ENCODE measurements around the gene RANBP3.
"Not testable (repeated sequence)": the region's sequence is repeated elsewhere in the genome, so short reads cannot be mapped to it uniquely, and the experiment has no call there.

Gene RANBP3

GRCh38 chr19:6018786-6019185 is 40.8 kb upstream of the RANBP3 start:
- Histone ChIP-seq H3K36me3 (ENCODE audit: control insufficient read depth in 2 of 2, insufficient read depth in 2 of 2, low read length in 2 of 2) (peaks cover 22 to 23% of the 10 kb centered on the region in 2 donors), H3K4me1 (ENCODE audit: control insufficient read depth, insufficient read depth, low read length) (peaks cover 7% of the 10 kb centered on the region), H3K9ac (ENCODE audit: low read length in 2 of 2) (no peak overlapping the region), H3K27ac (ENCODE audit: low read length) (no peak overlapping the region), H3K4me3 (ENCODE audit: low read length in 2 of 2) (no peak overlapping the region), H3K9me3 (ENCODE audit: control insufficient read depth in 2 of 2, low read length in 2 of 2) (no peaks in the 10 kb centered on the region), H3K27me3 (ENCODE audit: control insufficient read depth in 1 of 2, insufficient read depth in 2 of 2, low read length in 2 of 2) (no peaks in the 10 kb centered on the region)

GRCh38 chr19:6017576-6017975 is 39.6 kb upstream of the RANBP3 start:
- Histone ChIP-seq H3K27ac (ENCODE audit: low read length) (no peak overlapping the region), H3K4me1 (ENCODE audit: control insufficient read depth, insufficient read depth, low read length) (peaks cover 2% of the 10 kb centered on the region), H3K9me3 (ENCODE audit: control insufficient read depth in 2 of 2, low read length in 2 of 2) (no peaks in the 10 kb centered on the region), H3K4me3 (ENCODE audit: low read length in 2 of 2) (no peak overlapping the region), H3K27me3 (ENCODE audit: control insufficient read depth in 1 of 2, insufficient read depth in 2 of 2, low read length in 2 of 2) (no peaks in the 10 kb centered on the region), H3K36me3 (ENCODE audit: control insufficient read depth in 2 of 2, insufficient read depth in 2 of 2, low read length in 2 of 2) (peaks cover 19 to 25% of the 10 kb centered on the region in 2 donors), H3K9ac (ENCODE audit: low read length in 2 of 2) (no peak overlapping the region)

- Histone ChIP-seq H3K36me3 (ENCODE audit: control insufficient read depth in 2 of 2, insufficient read depth in 2 of 2, low read length in 2 of 2) (peaks cover 32 to 33% of the 10 kb centered on the region in 2 donors), H3K4me3 (ENCODE audit: low read length in 2 of 2) (no peak overlapping the region), H3K27ac (ENCODE audit: low read length) (no peak overlapping the region), H3K4me1 (ENCODE audit: control insufficient read depth, insufficient read depth, low read length) (no peaks in the 10 kb centered on the region), H3K9ac (ENCODE audit: low read length in 2 of 2) (no peak overlapping the region), H3K27me3 (ENCODE audit: control insufficient read depth in 1 of 2, insufficient read depth in 2 of 2, low read length in 2 of 2) (no peaks in the 10 kb centered on the region), H3K9me3 (ENCODE audit: control insufficient read depth in 2 of 2, low read length in 2 of 2) (no peaks in the 10 kb centered on the region)
These were observed 38.1 kb upstream of the RANBP3 start for GRCh38 chr19:6015841-6016545.

- no peaks in the 10 kb centered on the region for H3K4me1 ChIP-seq (ENCODE audit: control insufficient read depth, insufficient read depth, low read length)
- no peaks in the 10 kb centered on the region for H3K9me3 ChIP-seq (ENCODE audit: control insufficient read depth in 2 of 2, low read length in 2 of 2)
- no peaks in the 10 kb centered on the region for H3K27me3 ChIP-seq (ENCODE audit: control insufficient read depth in 1 of 2, insufficient read depth in 2 of 2, low read length in 2 of 2)
- H3K9ac ChIP-seq (ENCODE audit: low read length in 2 of 2): no peak overlapping the region
- no peak overlapping the region for H3K4me3 ChIP-seq (ENCODE audit: low read length in 2 of 2)
- peaks cover 23 to 32% of the 10 kb centered on the region in 2 donors for H3K36me3 ChIP-seq (ENCODE audit: control insufficient read depth in 2 of 2, insufficient read depth in 2 of 2, low read length in 2 of 2)
- no peak overlapping the region for H3K27ac ChIP-seq (ENCODE audit: low read length)
These were observed 36.7 kb upstream of the RANBP3 start for GRCh38 chr19:6014551-6015135.

DNA sequence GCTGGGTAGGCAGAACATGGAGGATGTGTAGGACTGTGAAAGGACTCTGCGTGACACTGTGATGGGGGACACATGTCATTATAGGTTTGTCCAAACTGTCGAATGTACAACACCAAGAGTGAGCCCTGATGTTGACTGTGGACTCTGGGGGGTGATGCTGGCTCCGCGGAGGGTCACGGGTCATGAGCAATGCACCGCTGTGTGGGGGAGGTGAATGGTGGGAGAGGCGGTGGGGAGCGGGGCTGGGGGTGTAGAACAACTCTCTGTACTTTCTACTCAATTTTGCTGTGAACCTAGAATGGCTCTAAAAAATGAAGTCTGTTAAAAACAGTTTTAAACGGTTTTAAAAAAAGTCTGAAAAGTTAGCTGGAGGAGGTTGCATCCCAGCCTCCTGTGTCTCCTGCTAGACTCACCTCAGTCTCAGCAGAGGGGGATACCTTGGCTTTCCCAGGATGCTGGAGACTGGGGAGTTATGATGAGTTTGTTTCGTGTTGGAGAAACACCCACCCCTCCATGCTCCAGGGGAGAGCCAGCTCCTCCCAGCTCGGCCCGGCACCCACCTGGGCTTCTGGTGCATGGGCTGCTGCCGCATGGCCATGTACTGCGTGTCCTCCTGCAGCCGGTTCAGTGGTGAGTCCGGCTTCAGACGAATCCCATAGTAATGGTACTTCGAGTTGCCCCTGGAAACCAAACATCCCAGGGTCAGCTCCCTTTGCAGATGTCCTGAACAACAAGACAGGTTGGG is 34.7 kb upstream of the RANBP3 start:
- H3K27ac ChIP-seq (ENCODE audit: low read length): no peak overlapping the region
- H3K4me1 ChIP-seq (ENCODE audit: control insufficient read depth, insufficient read depth, low read length): no peaks in the 10 kb centered on the region
- no peak overlapping the region for H3K4me3 ChIP-seq (ENCODE audit: low read length in 2 of 2)
- H3K36me3 ChIP-seq (ENCODE audit: control insufficient read depth in 2 of 2, insufficient read depth in 2 of 2, low read length in 2 of 2): peaks cover 30 to 40% of the 10 kb centered on the region in 2 donors
- no peaks in the 10 kb centered on the region for H3K9me3 ChIP-seq (ENCODE audit: control insufficient read depth in 2 of 2, low read length in 2 of 2)
- no peak overlapping the region for H3K9ac ChIP-seq (ENCODE audit: low read length in 2 of 2)
- no peaks in the 10 kb centered on the region for H3K27me3 ChIP-seq (ENCODE audit: control insufficient read depth in 1 of 2, insufficient read depth in 2 of 2, low read length in 2 of 2)

DNA sequence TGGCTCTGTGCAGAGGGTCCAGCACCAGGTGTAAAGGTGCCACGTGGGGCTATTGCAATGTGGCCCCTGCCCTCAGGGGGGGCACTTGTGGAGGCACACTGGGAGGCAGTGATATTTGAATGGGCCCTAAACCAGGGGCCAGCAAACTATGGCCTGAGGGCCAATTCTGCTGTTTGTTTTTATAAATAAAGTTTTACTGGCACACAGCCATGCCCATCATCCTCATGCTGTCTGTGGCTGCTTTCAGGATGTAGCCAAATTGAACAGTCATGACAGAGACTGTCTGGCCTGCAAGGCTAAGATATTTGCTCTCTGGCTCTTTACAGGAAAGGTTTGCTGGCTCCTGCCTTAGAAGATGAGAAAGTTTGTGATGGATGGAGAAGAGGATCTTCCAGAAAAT is 33.9 kb upstream of the RANBP3 start:
- H3K9me3 ChIP-seq (ENCODE audit: control insufficient read depth in 2 of 2, low read length in 2 of 2): no peaks in the 10 kb centered on the region
- H3K36me3 ChIP-seq (ENCODE audit: control insufficient read depth in 2 of 2, insufficient read depth in 2 of 2, low read length in 2 of 2): peaks cover 36 to 47% of the 10 kb centered on the region in 2 donors
- no peak overlapping the region for H3K9ac ChIP-seq (ENCODE audit: low read length in 2 of 2)
- H3K4me1 ChIP-seq (ENCODE audit: control insufficient read depth, insufficient read depth, low read length): no peaks in the 10 kb centered on the region
- H3K4me3 ChIP-seq (ENCODE audit: low read length in 2 of 2): no peak overlapping the region
- H3K27ac ChIP-seq (ENCODE audit: low read length): no peak overlapping the region
- H3K27me3 ChIP-seq (ENCODE audit: control insufficient read depth in 1 of 2, insufficient read depth in 2 of 2, low read length in 2 of 2): no peaks in the 10 kb centered on the region

DNA sequence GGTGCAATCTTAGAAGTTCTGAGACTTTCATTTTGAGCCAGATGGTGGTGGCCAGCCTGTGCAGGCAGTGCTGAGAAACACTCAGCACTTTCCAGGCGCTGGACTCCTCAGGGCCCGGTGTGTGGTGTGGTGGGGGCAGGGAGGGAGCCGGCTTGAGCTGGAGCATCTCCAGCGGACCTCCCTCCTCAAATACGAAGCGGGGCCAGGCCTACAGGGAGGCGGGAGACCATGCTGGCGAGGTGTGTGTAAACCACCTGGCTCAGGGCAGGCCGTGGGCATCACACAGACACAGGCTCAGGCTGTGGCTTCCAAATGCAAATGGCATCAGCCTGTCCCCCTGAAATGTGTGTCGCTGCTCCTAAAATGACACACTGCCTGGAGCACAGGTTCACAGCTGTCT is 33.3 kb upstream of the RANBP3 start:
- Histone ChIP-seq H3K27me3 (ENCODE audit: control insufficient read depth in 1 of 2, insufficient read depth in 2 of 2, low read length in 2 of 2) (no peaks in the 10 kb centered on the region), H3K4me3 (ENCODE audit: low read length in 2 of 2) (no peak overlapping the region), H3K36me3 (ENCODE audit: control insufficient read depth in 2 of 2, insufficient read depth in 2 of 2, low read length in 2 of 2) (peaks cover 37 to 49% of the 10 kb centered on the region in 2 donors), H3K9ac (ENCODE audit: low read length in 2 of 2) (no peak overlapping the region), H3K27ac (ENCODE audit: low read length) (no peak overlapping the region), H3K9me3 (ENCODE audit: control insufficient read depth in 2 of 2, low read length in 2 of 2) (no peaks in the 10 kb centered on the region), H3K4me1 (ENCODE audit: control insufficient read depth, insufficient read depth, low read length) (no peaks in the 10 kb centered on the region)

GRCh38 chr19:6010107-6010506 is 32.2 kb upstream of the RANBP3 start:
- H3K27me3 ChIP-seq (ENCODE audit: control insufficient read depth in 1 of 2, insufficient read depth in 2 of 2, low read length in 2 of 2): no peaks in the 10 kb centered on the region
- H3K9me3 ChIP-seq (ENCODE audit: control insufficient read depth in 2 of 2, low read length in 2 of 2): no peaks in the 10 kb centered on the region
- no peak overlapping the region for H3K27ac ChIP-seq (ENCODE audit: low read length)
- no peak overlapping the region for H3K4me3 ChIP-seq (ENCODE audit: low read length in 2 of 2)
- peaks cover 47 to 56% of the 10 kb centered on the region in 2 donors for H3K36me3 ChIP-seq (ENCODE audit: control insufficient read depth in 2 of 2, insufficient read depth in 2 of 2, low read length in 2 of 2)
- H3K9ac ChIP-seq (ENCODE audit: low read length in 2 of 2): no peak overlapping the region
- no peaks in the 10 kb centered on the region for H3K4me1 ChIP-seq (ENCODE audit: control insufficient read depth, insufficient read depth, low read length)

- Histone ChIP-seq H3K36me3 (ENCODE audit: control insufficient read depth in 2 of 2, insufficient read depth in 2 of 2, low read length in 2 of 2) (peaks cover 59 to 62% of the 10 kb centered on the region in 2 donors), H3K27me3 (ENCODE audit: control insufficient read depth in 1 of 2, insufficient read depth in 2 of 2, low read length in 2 of 2) (no peaks in the 10 kb centered on the region), H3K9me3 (ENCODE audit: control insufficient read depth in 2 of 2, low read length in 2 of 2) (no peaks in the 10 kb centered on the region), H3K27ac (ENCODE audit: low read length) (no peak overlapping the region), H3K4me1 (ENCODE audit: control insufficient read depth, insufficient read depth, low read length) (no peaks in the 10 kb centered on the region), H3K9ac (ENCODE audit: low read length in 2 of 2) (no peak overlapping the region), H3K4me3 (ENCODE audit: low read length in 2 of 2) (no peak overlapping the region)
These were observed 29.9 kb upstream of the RANBP3 start for GRCh38 chr19:6007866-6008265.

GRCh38 chr19:6006896-6007295 is 29.0 kb upstream of the RANBP3 start:
- H3K9me3 ChIP-seq (ENCODE audit: control insufficient read depth in 2 of 2, low read length in 2 of 2): no peaks in the 10 kb centered on the region

GRCh38 chr19:6006070-6006446 is 28.1 kb upstream of the RANBP3 start:
- not testable (repeated sequence) for H3K27me3 ChIP-seq (ENCODE audit: control insufficient read depth in 1 of 2, insufficient read depth in 2 of 2, low read length in 2 of 2); H3K27ac ChIP-seq (ENCODE audit: low read length); H3K4me3 ChIP-seq (ENCODE audit: low read length in 2 of 2); H3K4me1 ChIP-seq (ENCODE audit: control insufficient read depth, insufficient read depth, low read length); H3K9me3 ChIP-seq (ENCODE audit: control insufficient read depth in 2 of 2, low read length in 2 of 2); H3K9ac ChIP-seq (ENCODE audit: low read length in 2 of 2)
- H3K36me3 ChIP-seq (ENCODE audit: control insufficient read depth in 2 of 2, insufficient read depth in 2 of 2, low read length in 2 of 2): peaks cover 58 to 63% of the 10 kb centered on the region in 2 donors

More at GRCh38 chr19:6006896-6007295, 29.0 kb upstream of the RANBP3 start:
- Histone ChIP-seq H3K36me3 (ENCODE audit: control insufficient read depth in 2 of 2, insufficient read depth in 2 of 2, low read length in 2 of 2) (peaks cover 58 to 64% of the 10 kb centered on the region in 2 donors), H3K27ac (ENCODE audit: low read length) (no peak overlapping the region), H3K9ac (ENCODE audit: low read length in 2 of 2) (no peak overlapping the region), H3K4me1 (ENCODE audit: control insufficient read depth, insufficient read depth, low read length) (no peaks in the 10 kb centered on the region), H3K27me3 (ENCODE audit: control insufficient read depth in 1 of 2, insufficient read depth in 2 of 2, low read length in 2 of 2) (no peaks in the 10 kb centered on the region), H3K4me3 (ENCODE audit: low read length in 2 of 2) (no peak overlapping the region)

All from stomach smooth muscle (tissue), 2 donors.